ENCODE results near the gene CSF1R. TPM values are rescaled to one million over a fixed set of nuclear protein-coding genes. Genes with fewer than 3 reads are reported as not detected.

Gene CSF1R
- total and polyA plus RNA-seq, 2 of the 8 experiments (the other 6 are each of a cell fraction or from before 2014, with no cell fraction given), result 0.12 TPM; not detected in 1

- Histone ChIP-seq H2AFZ (ENCODE audit: low read length) (no peak overlapping the region), H3K4me1 (replicated peaks in 1 of 4; ENCODE audit: control insufficient read depth in 3 of 4, insufficient read depth in 4 of 4, low read length in 3 of 4) (no peaks in the 10 kb centered on the region), H3K27me3 (replicated peaks in 1 of 4; ENCODE audit: control insufficient read depth in 3 of 4, extremely low read depth in 1 of 4, insufficient read depth in 3 of 4, low read length in 3 of 4) (no peaks in the 10 kb centered on the region), H2BK5ac (ENCODE audit: low read depth, low read length) (no peak overlapping the region), H4K8ac (ENCODE audit: extremely low read depth, insufficient read depth, low read length) (no peak overlapping the region), H3K36me3 (ENCODE audit: control insufficient read depth in 2 of 4, insufficient read depth in 4 of 4, low read length in 3 of 4) (peaks cover 4 to 74% (median 51%) of the 10 kb centered on the region in 4 experiments; a peak in 7 of 8 replicates), H2BK15ac (ENCODE audit: low read length) (no peak overlapping the region), H3K14ac (ENCODE audit: insufficient read length) (no peak overlapping the region), H3K9ac (replicated peaks in 1 of 4; ENCODE audit: extremely low read depth in 1 of 4, low read depth in 3 of 4, low read length in 3 of 4) (no peak overlapping the region), H3K23ac (ENCODE audit: insufficient read length) (no peak overlapping the region), H4K91ac (replicated peaks; ENCODE audit: insufficient read length, low read length) (no peak overlapping the region), H3K56ac (replicated peaks; ENCODE audit: insufficient read length, low read depth, low read length) (no peak overlapping the region), H2BK12ac (ENCODE audit: low read depth, low read length) (no peak overlapping the region), H3K79me1 (ENCODE audit: low read depth, low read length) (no peaks in the 10 kb centered on the region), H3K27ac (ENCODE audit: low read depth, low read length) (no peak overlapping the region), H3K18ac (ENCODE audit: extremely low read depth, low read length) (no peak overlapping the region), H3K4ac (replicated peaks; ENCODE audit: insufficient read length, low read depth, low read length) (no peak overlapping the region), H4K20me1 (replicated peaks in 1 of 2; ENCODE audit: control insufficient read depth in 1 of 2, insufficient read depth in 2 of 2, low read length in 2 of 2) (peaks cover 5 to 6% of the 10 kb centered on the region in 2 experiments), H2BK20ac (ENCODE audit: low read length) (no peak overlapping the region), H2AK5ac (ENCODE audit: low read depth, low read length) (no peak overlapping the region), H3K4me2 (ENCODE audit: insufficient read depth in 1 of 2, low read depth in 2 of 2, low read length in 2 of 2) (no peak overlapping the region), H3K4me3 (ENCODE audit: extremely low read depth in 1 of 4, insufficient read depth in 2 of 4, low read depth in 3 of 4, low read length in 4 of 4) (no peak overlapping the region), H4K5ac (ENCODE audit: insufficient read length, low read depth, low read length) (no peak overlapping the region), H3K9me3 (ENCODE audit: insufficient read depth in 2 of 2, low read depth in 1 of 2, low read length in 1 of 2) (0 out of 4 replicates have a peak, but pooled peaks cover 0 to 2% of the 10 kb centered on the region in 2 experiments), H2BK120ac (replicated peaks; ENCODE audit: low read depth, low read length) (no peak overlapping the region), H3K23me2 (ENCODE audit: low read depth, low read length) (no peaks in the 10 kb centered on the region), H3K79me2 (ENCODE audit: control insufficient read depth in 1 of 2, insufficient read depth in 2 of 2, low read length in 2 of 2) (no peaks in the 10 kb centered on the region)
- FAIRE-seq (no peak), DNase-seq (ENCODE audit: low read depth in 1 of 2, low spot score in 2 of 2) (no peak)
- POLR2A ChIA-PET (ENCODE audit: partially characterized antibody), result interaction anchor here (0.8 kb wide), 1 partner anchor 9 kb away, joined by 3 read pairs; no protein-coding TSS in a partner anchor
- WGBS, 2 experiments (ENCODE audit: extremely low coverage in 1 of 2, insufficient coverage in 1 of 2, insufficient read length in 1 of 2, insufficient replicate concordance in 2 of 2, low coverage in 1 of 2, low lambda C conversion rate in 2 of 2, missing lambda C conversion rate in 1 of 2), result 97% methylated on average over 3 of the region's 3 CpGs; no CpG with 5 or more reads in 1 of the 2 experiments
- CTCF ChIA-PET (ENCODE audit: partially characterized antibody), result interaction anchor here (0.8 to 1.1 kb wide), 2 partner anchors 10 to 379 kb away, joined by 3 read pairs; no protein-coding TSS in a partner anchor
- no peak for TF ChIP-seq BCL11A (IDR thresholded peaks at IDR 0.05; ENCODE audit: low read depth in 2 of 2, low read length in 2 of 2)
- TF ChIP-seq PHF8 (conservative IDR thresholded peaks at IDR 0.05; ENCODE audit: low read depth, low read length), result no peak
- no peak for TF ChIP-seq TEAD4 (IDR thresholded peaks at IDR 0.05; ENCODE audit: low read depth, low read length)
- TF ChIP-seq NRF1 (IDR thresholded peaks at IDR 0.05; ENCODE audit: low read depth, low read length), result no peak
- TF ChIP-seq, protein P1, sequence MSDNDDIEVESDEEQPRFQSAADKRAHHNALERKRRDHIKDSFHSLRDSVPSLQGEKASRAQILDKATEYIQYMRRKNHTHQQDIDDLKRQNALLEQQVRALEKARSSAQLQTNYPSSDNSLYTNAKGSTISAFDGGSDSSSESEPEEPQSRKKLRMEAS (IDR thresholded peaks at IDR 0.05), result no peak
- no peak for TF ChIP-seq NANOG (IDR thresholded peaks at IDR 0.05; ENCODE audit: insufficient read depth, low read depth, low read length, poor library complexity, severe bottlenecking)
Observed at GRCh38 chr5:150015415-150015814, 70.9 kb downstream of the CSF1R start.
